ENCODE measurements around the gene ABCA1.

DNA sequence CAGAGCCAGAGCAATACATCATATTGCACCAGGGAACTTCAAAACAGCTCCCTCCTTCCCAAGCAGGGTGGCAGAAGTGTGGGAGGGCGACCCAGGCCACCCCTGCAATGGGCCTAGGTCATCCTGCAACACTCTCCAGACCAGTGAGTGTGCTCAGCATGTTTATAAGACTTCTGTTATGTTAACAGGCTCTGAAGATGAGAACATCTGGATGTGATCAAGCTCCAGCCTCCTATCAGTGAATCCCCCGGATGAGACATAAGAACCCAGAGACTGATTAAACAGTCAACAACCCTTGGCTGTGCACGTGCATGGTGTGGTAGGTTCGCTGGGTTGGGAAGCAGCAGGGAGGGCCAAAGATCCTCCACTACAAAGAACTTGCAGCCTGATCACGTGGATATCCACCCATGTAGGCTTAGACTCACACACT, 63.3 kb downstream of the ABCA1 start:
- TF ChIP-seq POLR2A (IDR thresholded peaks at IDR 0.05): no peak
- TF ChIP-seq, protein P1, sequence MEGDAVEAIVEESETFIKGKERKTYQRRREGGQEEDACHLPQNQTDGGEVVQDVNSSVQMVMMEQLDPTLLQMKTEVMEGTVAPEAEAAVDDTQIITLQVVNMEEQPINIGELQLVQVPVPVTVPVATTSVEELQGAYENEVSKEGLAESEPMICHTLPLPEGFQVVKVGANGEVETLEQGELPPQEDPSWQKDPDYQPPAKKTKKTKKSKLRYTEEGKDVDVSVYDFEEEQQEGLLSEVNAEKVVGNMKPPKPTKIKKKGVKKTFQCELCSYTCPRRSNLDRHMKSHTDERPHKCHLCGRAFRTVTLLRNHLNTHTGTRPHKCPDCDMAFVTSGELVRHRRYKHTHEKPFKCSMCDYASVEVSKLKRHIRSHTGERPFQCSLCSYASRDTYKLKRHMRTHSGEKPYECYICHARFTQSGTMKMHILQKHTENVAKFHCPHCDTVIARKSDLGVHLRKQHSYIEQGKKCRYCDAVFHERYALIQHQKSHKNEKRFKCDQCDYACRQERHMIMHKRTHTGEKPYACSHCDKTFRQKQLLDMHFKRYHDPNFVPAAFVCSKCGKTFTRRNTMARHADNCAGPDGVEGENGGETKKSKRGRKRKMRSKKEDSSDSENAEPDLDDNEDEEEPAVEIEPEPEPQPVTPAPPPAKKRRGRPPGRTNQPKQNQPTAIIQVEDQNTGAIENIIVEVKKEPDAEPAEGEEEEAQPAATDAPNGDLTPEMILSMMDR (IDR thresholded peaks at IDR 0.05 in 4 of 5, conservative IDR thresholded peaks at IDR 0.05 in 1 of 5): no peak
